CD4-positive, alpha-beta T cell treated with Interleukin-6 for 4 hours (primary cell): ENCODE results near the gene CISTR.
"Not testable (repeated sequence)": the region's sequence is repeated elsewhere in the genome, so short reads cannot be mapped to it uniquely, and the experiment has no call there.

Source experiments
- DNase-seq: peaks from one replicate; pipeline ENCODE4 v3.0.0-alpha.2; 2020; ENCODE audit warnings: mixed read lengths

Gene CISTR

DNA sequence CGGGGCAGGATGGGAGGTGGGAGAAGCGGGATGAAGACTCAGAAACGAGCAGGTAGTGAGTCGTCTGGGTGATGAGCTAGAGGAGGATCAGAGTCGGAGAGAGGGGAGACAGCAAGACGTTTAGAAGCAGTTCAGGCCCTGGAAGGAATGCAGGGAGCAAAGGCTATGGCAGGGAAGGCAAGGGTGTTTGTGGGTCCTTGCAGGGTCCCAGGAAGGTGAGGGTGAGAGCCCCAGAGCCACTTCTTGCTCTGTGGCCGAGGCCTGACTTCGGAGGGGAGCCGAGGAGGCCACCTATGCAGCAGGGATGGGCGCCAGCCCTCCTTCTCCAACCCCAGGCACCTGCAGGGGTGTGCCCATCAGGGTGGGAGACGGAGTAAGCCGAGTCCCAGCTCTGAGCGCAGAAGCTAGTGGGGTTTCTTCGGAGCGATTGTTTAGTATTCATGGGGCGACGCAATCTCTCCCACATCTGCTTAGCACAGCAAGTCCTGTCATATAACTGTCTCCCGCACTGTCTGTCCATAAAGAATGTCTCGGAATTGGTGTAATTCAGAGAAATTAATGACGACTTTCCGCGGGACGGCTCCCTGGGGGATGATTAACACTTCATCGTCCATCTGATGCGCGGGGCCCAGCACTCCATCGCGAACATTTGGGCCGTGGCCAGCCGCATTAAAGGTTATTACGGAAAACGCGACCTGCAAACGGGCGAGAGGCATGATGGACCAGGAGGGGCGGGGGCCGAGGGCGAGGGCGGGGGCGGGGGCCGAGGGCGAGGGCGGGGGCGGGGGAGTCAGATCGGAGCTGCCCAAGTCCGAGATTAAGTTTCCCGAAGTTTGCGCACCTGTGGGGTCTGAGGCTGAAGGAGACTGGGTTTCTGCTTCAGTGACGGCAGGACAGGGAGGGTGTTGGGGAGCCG, 12.3 kb downstream of the CISTR start:
- no peak for DNase-seq

DNA sequence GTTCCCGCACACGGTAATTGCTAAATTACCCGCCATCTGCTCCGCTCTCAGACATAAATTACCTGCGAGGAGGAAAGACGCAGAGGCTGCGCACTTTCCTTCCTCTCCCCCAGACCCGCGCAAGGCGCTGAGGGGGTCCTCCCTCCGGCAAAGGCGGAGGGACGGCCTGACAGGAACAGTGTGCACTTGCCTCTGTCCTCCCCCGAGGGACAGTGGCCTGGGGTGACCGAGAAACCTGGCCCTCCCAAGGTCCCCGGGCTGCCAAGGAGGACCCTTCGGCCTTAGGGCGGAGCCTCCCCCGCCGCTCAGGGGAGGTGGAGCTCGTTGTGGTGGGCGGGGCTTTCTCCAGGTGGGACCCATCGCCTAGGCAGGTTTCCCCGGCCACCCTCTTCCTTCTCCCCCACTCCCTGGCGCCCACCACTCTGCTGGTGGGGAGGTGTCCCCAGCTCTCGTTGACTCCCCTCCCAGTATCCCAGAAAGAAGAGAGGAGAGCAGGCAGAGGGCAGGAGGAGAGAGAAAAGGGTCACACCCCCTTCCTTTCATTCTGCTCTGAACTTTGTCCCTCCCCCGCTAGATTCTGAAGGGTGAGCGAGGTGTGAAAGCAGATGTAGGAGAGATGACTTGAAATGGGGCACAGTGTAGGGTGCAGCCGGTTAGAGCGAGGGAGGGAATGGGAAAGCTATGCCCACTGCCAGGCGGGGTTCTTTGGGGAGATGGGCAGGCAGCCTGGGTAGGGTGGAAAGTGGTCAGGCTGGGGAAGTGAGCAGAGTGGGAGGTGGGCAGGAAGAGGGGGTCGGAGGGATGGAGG, 13.2 kb downstream of the CISTR start:
- DNase-seq, result peak; percentile 74

DNA sequence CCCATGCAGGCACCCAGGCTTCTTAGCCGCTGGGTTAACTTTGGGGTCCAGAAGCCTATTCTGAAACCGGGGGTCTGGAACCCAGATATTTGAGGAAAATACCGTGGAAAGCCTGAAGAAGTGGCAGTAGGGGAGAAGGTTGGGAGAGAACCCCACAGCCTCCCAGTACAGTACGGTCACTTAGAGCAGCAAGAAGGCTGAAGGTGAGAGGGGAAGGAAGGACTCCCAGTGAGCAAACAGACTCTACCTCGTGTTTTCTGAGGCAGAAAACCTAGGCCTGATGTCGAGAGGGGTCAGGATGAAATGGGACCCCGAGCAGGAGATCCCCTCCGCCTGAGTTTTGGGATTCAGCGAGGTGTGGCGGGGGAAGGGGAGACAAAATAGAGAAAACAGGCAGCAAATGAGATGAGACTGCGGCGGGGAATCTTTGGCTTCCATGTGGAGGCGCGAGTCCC, 13.8 kb downstream of the CISTR start:
- DNase-seq, result no peak

DNA sequence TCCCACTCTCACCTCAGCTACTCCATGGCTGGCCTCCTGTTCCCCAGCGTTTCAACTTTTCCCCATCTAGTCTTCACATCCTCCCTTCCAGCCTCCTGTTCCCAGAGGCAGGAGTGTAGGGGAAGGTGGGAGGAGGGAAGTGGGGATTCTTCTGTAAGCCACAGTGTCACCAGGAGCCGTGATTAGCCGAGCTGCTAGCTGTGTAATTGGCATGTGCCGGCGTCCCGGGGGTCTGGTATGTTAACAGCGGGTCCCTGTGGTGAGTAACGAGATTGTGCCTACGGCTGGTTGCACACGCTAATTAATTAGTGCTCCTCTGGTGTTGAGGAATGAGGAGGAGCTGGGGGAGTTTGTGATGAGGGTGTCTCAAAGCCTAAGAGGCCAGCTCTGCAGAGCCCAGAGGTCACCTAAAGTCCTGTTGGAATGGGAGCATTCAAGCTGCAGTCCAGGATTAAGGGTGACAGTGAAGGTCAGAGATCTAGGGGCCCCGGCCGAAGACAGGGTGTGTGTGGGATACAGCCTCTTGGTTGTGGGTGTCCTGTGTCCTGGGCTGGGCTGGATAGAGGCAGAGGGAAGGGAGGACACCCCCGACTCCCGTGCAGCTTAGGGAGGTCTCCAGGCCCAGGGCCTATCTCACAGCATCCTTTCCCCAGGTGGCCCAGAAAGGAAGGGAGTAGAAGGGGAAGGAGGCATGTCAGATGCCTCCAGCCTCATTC, 14.5 kb downstream of the CISTR start:
- no peak for DNase-seq

DNA sequence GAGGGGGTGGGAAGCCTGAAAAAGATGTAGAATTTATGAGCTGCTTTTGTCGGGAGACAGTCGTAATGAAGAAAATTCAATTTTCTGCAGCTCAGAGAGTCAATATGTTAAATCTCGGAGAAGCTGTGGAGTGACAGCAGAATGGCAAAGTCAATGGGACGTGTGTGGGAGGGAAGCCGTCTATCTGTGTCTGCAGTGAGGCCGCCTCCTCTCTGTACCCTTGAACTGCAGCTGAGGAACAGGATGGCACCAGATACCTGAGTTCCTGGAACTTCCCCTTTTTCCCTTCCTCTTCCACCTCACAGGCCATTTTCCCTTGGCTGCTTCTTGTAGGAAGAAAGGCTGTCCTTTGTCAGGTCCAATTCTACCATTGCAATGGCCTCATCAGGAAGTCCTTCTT, 15.2 kb downstream of the CISTR start:
- DNase-seq, result no peak

DNA sequence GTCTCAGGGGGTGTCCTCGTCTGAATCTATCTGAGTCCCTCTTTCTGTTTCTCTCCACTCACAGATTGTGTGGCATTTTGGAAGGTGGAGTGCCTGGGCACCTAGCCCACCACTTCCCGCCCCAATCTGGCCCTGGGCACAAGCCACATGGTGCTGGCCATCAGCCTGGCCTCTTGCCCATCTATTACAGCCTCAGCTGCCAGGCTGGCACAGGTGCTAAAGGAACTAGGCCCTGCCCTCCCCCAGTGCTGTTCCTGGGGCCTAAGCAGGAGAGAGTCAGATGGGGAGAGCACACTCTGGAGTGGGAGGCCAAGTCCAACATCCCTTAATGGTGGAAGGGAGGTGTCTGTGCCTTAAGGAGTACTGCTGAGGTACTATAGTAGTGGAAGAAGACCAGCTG, 16.2 kb downstream of the CISTR start:
- no peak for DNase-seq

DNA sequence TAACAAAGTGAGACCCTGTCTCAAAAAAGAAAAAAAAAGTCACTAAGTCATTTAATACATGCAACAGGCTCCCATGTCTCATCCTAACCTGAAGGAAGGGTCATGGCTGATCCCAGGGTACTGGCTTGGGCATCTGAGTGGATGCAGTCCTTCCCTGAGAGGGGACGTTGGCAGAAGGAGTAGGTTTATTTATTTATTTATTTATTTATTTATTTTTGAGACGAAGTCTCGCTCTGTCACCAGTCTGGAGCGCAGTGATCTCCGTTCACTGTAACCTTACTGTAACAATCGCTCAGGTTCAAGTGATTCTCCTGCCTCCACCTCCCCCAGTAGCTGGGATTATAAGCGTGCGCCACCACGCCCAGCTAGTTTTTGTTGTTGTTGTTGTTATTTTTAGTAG, 17.4 kb downstream of the CISTR start:
- DNase-seq, result no peak

DNA sequence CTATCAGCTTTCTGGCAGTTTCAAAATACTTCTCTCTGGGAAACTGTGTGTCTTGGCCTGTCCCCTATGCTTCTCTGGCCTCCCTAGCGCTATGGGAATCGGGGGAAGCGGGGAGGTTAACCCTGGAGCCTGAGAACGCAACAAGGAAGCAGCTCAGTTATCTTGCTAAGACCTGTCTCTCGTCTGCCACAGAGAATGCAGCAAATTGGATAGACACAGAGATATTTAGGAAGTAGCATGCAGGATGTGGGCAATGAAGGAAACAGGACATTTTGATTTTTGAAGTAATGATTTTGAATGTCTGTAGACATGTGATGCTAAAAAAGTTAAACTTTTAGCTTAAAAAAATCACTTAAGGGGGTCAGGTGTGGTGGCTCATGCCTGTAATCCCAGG, 18.0 kb downstream of the CISTR start:
- no peak for DNase-seq

DNA sequence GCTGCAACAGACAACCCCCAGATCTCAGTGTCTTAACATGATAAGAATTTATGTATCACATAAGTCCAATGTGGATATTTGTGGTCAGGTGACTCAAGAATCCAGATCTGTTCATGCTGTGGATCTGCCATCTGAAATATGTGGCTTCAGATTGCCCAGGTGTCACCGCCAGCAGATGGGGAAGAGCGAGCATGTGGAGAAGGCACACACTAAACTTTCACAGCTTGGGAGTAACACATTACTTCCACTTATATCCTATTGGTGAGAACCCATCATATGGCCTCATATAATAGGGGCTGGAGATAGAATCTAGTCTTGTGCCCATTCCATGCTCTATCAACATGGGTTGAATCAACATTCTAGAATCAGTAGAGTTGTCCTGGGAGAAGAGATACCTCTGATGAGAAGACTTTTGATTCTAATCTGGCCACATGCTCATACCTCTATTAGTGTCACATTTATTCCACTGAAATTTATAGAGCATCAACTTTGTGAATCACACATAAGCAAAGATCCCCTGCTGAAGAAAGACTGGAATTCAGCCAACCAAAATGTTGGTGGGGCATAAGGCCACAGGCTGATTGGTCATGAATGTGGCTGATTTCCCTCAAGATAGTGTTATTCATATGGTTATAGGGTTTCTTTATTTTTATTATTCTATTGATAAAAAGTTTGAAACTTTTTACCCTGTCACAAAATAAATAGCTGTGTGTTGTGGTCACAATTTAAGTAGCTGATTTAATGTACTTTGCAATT, 18.6 kb downstream of the CISTR start:
- DNase-seq, result no peak

DNA sequence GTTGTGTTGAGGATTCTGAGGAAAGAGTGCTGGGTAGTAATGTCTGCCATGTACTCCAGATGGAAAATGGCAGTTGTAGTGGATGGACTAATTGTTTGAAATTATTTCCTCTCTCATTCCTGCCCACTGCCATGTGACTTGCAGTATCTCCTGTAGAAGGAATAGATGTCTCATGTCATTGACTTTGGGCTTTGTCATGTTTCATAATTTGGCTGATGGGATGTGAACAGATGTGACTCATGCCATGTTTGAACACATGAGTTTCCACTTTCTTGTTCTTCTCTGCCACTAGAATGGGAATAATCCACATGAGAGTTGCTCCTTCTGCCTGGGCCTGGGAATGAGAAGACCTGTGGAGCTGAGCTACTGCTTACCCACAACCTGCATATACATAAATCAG, 22.1 kb downstream of the CISTR start:
- DNase-seq, result no peak

DNA sequence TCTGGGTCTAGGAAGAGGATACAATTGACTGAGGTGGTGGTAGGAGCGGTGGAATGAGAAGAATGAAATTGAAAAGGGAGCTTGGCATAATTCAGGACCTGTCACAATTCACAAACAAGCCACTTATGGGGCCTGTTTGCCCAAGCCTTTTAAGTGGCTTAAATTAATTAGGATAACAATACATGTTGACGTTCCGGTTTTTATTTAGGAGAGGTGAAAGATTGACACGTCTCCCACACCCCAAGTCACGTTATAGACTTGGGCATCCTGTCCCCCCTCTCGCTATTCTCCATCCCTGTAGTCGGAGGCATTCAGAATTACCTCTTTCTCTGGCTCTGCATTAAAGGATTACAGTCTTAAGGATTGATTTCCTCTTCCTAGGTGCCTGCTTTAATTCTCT, 23.6 kb downstream of the CISTR start:
- no peak for DNase-seq

DNA sequence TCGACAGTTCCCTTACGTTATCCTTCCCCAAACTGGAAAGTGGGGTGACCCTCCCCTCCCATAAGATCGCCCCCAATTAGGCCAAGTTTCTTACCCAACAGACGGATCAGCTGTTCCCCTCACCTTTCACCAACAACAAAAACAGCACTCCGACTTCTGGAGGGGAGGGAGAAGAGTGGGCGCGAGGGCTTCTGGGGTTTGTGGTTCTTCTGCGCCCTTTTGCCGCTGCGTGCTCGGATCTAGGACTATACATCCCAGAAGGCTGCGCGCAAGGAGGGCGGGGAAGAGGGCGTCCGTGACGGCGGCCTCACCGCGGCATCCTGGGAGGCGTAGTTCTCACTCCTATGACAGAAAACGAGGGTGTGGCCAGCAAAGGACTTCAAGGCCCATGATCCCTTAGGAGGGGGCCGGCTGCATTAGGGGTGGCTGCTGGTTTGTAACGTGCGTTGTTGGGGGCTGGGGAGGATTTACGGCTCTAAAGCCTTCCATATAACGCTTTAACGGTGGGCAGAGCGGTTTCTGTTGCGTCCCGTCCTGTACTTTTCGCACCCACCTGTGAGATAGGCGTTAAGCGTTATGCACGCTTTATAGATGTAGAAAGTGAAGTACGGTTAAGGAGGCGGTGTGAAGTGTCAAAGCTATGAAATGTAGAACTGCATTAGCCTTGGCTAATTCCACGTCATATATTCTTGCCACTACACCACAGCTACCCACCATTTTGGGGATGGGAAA, 24.3 kb downstream of the CISTR start, which contains the start of gene CALCOCO1:
Gene CALCOCO1 (minus strand): TSS at position 143 of the 732 bp plus-strand sequence. CDS start 2,210 bp downstream, outside the sequence.
- peak; percentile 98 for DNase-seq

DNA sequence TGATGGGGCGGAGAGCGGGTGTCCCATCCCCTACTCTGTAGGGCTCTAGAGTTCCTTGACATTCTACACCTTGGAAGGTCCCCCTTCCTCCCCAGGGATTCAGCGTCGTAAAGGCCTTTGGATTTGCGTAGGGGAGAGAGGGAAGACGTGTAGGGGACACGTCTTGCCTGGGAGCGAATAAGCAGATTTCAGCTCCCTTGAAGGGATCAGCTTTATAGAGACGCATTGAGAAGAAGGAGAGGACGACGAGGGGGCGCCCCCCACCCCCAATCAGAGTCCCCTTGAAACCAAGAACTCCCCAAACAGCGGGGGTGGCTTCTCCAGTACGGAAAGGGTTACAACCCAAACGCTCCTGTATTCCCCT, 24.9 kb downstream of the CISTR start:
- DNase-seq, result no peak

DNA sequence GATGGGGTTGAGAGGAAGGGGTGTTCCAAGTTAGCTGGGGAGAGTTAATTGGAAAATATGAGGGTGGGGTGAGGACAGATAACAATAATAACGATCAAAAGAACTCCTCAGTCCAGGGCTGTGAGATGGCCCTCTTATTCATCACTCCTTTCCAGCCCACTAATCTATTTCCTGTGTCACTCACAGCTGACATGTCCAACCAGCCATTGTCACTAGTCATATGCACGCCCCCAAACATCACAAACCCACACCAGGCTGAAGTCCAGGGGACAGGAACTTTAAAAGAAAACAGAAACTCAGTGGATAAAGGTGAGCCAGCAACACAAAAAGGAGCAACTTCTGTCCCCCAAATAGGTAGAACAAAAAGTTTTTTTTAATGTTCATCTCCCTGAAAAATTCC, 25.4 kb downstream of the CISTR start:
- DNase-seq, result no peak

DNA sequence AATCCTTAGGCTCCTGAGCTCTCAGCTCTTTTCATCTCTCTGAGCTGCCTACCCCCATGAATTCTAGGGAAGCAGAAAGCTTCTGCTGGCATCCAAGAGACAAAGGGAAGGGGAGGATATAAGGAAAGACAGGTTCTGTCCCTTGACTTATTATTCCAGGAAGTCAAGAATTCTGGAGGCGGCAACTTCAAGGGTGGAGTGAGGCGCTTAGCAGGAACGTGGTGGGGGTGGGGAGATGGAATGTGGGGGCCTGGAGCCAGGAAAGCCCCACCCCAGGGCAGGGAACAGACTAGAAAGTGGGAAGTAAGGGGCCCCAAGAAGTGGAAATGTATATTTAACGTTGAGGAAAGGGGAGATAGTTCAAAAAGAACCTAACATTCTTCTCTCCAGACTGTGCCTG, 26.0 kb downstream of the CISTR start:
- no peak for DNase-seq

DNA sequence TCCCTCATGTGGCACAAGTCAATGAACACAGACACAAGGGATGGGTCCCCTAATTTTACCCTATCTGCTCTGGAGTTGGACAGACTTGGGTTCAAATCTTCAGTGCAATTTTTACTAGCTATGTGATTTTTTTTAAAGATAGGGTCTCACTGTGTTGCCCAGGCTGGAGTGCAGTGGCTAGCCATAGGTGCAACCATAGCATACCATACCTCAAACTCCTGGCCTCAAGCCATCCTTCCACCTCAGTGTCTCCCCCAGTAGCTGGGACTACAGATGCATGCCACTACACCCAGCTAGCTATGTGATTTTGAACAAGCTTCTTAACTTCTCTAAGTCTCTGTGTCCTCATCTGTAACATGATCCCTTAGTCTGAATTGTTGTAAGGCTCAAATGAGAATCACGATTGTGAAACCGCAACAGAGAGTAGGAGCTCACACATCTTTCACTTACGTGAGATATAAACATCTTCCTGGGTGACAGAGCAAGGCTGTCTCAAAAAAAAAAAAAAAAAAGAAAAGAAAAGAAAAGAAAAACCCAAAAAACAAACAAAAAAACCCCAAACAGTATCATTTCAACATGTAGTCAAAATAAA, 29.2 kb downstream of the CISTR start:
- DNase-seq, result no peak

DNA sequence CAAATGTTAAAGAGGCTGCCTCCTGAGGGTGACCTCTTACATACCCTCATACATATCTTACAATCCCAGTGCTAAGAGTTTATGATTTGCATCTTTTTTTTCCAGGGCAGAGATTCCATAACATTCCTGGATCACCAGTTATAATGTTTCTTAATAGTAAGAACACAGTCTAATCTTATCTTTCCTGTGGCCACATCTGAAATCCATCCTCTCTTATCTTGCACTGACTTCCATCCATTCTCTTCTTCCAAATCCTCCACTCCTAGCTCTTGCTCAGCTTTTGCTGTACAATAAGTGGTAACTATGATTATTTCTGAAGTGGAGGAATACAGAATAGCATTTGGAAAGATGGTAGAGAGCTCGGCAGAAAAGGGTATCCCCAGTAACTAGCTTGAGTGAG, 30.8 kb downstream of the CISTR start:
- DNase-seq, result no peak

DNA sequence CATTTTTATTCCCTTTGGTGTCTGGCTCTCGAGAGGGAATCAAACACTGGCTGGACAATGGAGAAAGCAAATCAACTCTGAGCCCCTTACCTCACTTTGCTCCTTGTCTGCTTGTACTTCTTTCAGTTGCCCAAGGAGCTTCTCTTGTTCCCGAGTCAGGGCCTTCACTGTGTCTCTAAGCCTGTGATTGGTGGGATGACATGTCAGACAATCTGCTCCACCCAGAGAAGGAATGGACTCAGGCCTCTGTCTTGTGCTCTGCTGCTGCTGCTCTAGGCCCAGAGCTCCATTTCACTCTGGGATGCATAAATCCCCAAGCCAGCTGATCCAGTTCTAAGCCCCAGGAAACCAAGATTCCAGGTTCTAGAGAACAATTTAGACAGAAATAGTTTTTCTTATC, 32.1 kb downstream of the CISTR start:
- DNase-seq, result no peak

DNA sequence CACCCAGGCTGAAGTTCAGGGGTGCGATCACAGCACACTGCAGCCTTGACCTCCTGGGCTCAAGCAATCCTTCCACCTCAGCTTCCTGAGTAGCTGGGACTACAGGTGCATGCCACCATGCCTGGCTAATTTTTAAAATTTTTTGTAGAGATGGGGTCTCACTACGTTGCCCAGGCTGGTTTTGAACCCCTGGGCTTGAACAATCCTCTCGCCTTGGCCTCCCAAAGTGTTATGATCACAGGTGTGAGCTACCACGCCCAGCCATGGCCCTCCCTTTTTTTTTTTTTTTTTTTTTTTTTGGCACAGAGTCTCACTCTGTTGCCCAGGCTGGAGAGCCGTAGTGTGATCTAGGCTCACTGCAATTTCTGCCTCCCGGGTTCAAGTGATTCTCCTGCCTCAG, 33.2 kb downstream of the CISTR start:
- DNase-seq, result not testable (repeated sequence)

DNA sequence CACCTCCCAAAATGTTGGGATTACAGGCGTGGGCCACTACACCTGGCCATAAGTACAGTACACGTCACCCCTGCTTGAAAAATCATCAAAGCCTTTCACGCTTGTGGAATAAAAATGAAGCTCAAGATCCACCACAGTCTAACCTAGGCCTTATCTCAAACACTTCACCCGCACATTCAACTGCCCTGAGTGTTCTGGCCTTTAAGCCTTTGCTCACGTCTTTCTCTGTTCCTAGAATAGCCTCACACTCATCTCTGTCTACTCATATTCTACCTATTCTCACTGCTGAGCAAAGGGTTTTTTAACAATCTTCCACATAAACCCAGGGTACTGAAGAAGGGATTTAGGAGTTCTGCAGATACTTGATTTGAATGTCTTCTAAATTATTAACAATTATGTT, 34.5 kb downstream of the CISTR start:
- DNase-seq, result no peak

DNA sequence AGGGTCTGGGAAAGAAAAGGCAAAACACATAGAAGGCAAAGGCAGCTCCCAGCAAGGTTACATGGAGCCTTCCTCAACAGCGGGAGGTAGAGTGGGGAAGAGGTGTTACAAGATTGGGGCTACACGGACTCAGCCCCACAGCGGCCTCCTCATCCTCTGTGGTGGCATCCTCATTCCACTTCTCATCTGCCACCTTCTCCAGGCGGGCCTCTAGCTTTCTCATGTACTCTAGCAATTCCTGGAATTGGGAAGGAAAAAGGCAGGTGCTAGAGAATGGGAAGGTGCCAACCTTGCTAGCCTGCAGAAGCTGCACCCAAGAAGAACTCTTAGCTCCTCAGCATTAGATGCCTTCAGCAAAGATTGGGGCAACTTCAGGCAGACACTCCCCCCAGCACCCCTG, 37.8 kb downstream of the CISTR start:
- DNase-seq, result no peak
